ENCODE results near the gene B3GNT8.

GRCh38 chr19:41399525-41399924 lies 27.6 kb downstream of the B3GNT8 start:
- TF ChIP-seq, protein P1, sequence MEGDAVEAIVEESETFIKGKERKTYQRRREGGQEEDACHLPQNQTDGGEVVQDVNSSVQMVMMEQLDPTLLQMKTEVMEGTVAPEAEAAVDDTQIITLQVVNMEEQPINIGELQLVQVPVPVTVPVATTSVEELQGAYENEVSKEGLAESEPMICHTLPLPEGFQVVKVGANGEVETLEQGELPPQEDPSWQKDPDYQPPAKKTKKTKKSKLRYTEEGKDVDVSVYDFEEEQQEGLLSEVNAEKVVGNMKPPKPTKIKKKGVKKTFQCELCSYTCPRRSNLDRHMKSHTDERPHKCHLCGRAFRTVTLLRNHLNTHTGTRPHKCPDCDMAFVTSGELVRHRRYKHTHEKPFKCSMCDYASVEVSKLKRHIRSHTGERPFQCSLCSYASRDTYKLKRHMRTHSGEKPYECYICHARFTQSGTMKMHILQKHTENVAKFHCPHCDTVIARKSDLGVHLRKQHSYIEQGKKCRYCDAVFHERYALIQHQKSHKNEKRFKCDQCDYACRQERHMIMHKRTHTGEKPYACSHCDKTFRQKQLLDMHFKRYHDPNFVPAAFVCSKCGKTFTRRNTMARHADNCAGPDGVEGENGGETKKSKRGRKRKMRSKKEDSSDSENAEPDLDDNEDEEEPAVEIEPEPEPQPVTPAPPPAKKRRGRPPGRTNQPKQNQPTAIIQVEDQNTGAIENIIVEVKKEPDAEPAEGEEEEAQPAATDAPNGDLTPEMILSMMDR (IDR thresholded peaks at IDR 0.05 in 8 of 11, conservative IDR thresholded peaks at IDR 0.05 in 3 of 11), result no peak
- TF ChIP-seq POLR2AphosphoS5 (IDR thresholded peaks at IDR 0.05), result no peak
